GM19099 (cell line): Measurements from ENCODE around the gene ZNF383.
A peak's percentile ranks its signal among the peaks of the same experiment; 100 is the strongest.

Source experiments
- POLR2A ChIP-seq: IDR thresholded peaks from 3 replicates; pipeline ENCODE4 v1.6.1; 2011; ENCODE audit warnings: low read depth; ENCODE audit not compliant: insufficient read length; ENCODE audit errors: extremely low read depth

The ZNF383 gene

GRCh38 chr19:37217775-37218591 lies at the start of gene ZNF383:
Gene ZNF383, plus strand, starts transcription at chr19:37218214. Its CDS starts 12,240 bp downstream, at chr19:37230454.
- peak; percentile 78 for TF ChIP-seq POLR2A

- TF ChIP-seq POLR2A, result peak; percentile 67
These were observed 45.3 kb upstream of the ZNF383 start, which contains the start of gene ZNF585A for GRCh38 chr19:37172368-37173366. Gene ZNF585A, minus strand, starts transcription at chr19:37172695. Its CDS starts 2,785 bp downstream, at chr19:37169910.

GRCh38 chr19:37197768-37198167 lies 20.2 kb upstream of the ZNF383 start:
- no peak for TF ChIP-seq POLR2A

GRCh38 chr19:37217480-37217774 lies 587 bp upstream of the ZNF383 start:
- peak; percentile 61 for TF ChIP-seq POLR2A

- TF ChIP-seq POLR2A, result no peak
These were observed 550 bp downstream of the ZNF383 start for GRCh38 chr19:37218592-37218935.

- no peak for TF ChIP-seq POLR2A
These were observed 2.4 kb downstream of the ZNF383 start for GRCh38 chr19:37220383-37220782.

- no peak for TF ChIP-seq POLR2A
These were observed 3.1 kb downstream of the ZNF383 start for GRCh38 chr19:37221136-37221535.

GRCh38 chr19:37226248-37226647 lies 8.2 kb downstream of the ZNF383 start:
- no peak for TF ChIP-seq POLR2A

- no peak for TF ChIP-seq POLR2A
These were observed 10.0 kb downstream of the ZNF383 start for GRCh38 chr19:37227996-37228395.

GRCh38 chr19:37243206-37243632 lies 25.2 kb downstream of the ZNF383 start:
- no peak for TF ChIP-seq POLR2A

- TF ChIP-seq POLR2A, result no peak
These were observed 33.6 kb downstream of the ZNF383 start for GRCh38 chr19:37251308-37252229.
